HL-60 (cell line): ENCODE data around the gene DNAJA1.
"Not testable (repeated sequence)": the region's sequence is repeated elsewhere in the genome, so short reads cannot be mapped to it uniquely, and the experiment has no call there.

Experiments
- DNase-seq, 2 experiments: peaks; one replicate each; pipeline ENCODE4 v3.0.0-alpha.2; 2010 to 2020; ENCODE audit warnings: low read depth in 1 of 2, low spot score in 1 of 2
- H3K27ac ChIP-seq: fragments of 250-450 bp; sonication (Bioruptor Pico); replicated peaks from 2 replicates; pipeline ENCODE4 v1.5.1; 2020; ENCODE audit warnings: mild to moderate bottlenecking, moderate library complexity
- H3K27me3 ChIP-seq: fragments of 250-450 bp; sonication (Bioruptor Pico); 2 replicates; pipeline ENCODE4 v1.5.1; 2021; ENCODE audit warnings: mild to moderate bottlenecking, moderate library complexity; ENCODE audit not compliant: insufficient read depth, poor library complexity, severe bottlenecking
- H3K4me3 ChIP-seq: replicated peaks from 2 replicates; pipeline ENCODE4 v1.5.1; 2011; ENCODE audit warnings: mild to moderate bottlenecking, control low read depth, low read length; ENCODE audit not compliant: insufficient read depth
- GABPA ChIP-seq: IDR thresholded peaks from 2 replicates; pipeline ENCODE4 v1.6.1; 2012; ENCODE audit warnings: low read depth
- POLR2AphosphoS5 ChIP-seq: IDR thresholded peaks from 2 replicates; pipeline ENCODE4 v1.6.1; 2012; ENCODE audit warnings: low read depth
- SPI1 ChIP-seq: IDR thresholded peaks from 2 replicates; pipeline ENCODE4 v1.6.1; 2012; ENCODE audit warnings: low read depth, mild to moderate bottlenecking, borderline replicate concordance
- TF ChIP-seq, protein P1 (sequence below): IDR thresholded peaks from 2 replicates; pipeline ENCODE4 v1.6.1; 2012; ENCODE audit warnings: low read depth; ENCODE audit not compliant: insufficient replicate concordance
- TF ChIP-seq, protein P2 (sequence below): IDR thresholded peaks from one replicate; pipeline ENCODE4 v1.5.1; 2011; ENCODE audit warnings: low read length, control low read depth, inconsistent platforms; ENCODE audit not compliant: insufficient read depth

The DNAJA1 gene

DNA sequence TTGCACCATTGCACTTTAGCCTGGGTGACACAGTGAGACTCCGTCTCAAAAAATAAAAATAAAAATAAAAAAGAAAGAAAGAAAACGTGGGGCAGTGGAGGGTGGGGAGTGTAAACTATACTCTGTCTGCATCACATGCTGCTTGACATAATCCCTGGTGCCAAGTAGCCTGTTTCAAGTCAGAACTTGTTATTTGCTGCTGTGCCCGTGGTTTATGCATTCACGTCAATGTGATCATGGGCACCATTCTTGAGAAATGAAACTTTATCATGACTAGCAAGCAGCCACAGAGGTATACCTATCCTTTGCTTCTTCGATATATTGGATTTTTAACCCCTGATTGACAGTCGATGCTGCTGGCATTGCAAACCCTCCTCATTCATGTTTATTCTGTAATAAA lies 55.5 kb downstream of the DNAJA1 start:
- Histone ChIP-seq H3K4me3 (no peak overlapping the region), H3K27me3 (no peaks in the 10 kb centered on the region), H3K27ac (no peak overlapping the region)
- TF ChIP-seq SPI1, result no peak
- TF ChIP-seq, protein P1, sequence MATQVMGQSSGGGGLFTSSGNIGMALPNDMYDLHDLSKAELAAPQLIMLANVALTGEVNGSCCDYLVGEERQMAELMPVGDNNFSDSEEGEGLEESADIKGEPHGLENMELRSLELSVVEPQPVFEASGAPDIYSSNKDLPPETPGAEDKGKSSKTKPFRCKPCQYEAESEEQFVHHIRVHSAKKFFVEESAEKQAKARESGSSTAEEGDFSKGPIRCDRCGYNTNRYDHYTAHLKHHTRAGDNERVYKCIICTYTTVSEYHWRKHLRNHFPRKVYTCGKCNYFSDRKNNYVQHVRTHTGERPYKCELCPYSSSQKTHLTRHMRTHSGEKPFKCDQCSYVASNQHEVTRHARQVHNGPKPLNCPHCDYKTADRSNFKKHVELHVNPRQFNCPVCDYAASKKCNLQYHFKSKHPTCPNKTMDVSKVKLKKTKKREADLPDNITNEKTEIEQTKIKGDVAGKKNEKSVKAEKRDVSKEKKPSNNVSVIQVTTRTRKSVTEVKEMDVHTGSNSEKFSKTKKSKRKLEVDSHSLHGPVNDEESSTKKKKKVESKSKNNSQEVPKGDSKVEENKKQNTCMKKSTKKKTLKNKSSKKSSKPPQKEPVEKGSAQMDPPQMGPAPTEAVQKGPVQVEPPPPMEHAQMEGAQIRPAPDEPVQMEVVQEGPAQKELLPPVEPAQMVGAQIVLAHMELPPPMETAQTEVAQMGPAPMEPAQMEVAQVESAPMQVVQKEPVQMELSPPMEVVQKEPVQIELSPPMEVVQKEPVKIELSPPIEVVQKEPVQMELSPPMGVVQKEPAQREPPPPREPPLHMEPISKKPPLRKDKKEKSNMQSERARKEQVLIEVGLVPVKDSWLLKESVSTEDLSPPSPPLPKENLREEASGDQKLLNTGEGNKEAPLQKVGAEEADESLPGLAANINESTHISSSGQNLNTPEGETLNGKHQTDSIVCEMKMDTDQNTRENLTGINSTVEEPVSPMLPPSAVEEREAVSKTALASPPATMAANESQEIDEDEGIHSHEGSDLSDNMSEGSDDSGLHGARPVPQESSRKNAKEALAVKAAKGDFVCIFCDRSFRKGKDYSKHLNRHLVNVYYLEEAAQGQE, result no peak
- no peak for DNase-seq

GRCh38 chr9:33081128-33081851 lies 56.2 kb downstream of the DNAJA1 start:
- TF ChIP-seq GABPA (0 out of 2 replicates have a peak, but pooled peaks have one; percentile 30), SPI1 (no peak), POLR2AphosphoS5 (no peak)
- TF ChIP-seq, protein P2, sequence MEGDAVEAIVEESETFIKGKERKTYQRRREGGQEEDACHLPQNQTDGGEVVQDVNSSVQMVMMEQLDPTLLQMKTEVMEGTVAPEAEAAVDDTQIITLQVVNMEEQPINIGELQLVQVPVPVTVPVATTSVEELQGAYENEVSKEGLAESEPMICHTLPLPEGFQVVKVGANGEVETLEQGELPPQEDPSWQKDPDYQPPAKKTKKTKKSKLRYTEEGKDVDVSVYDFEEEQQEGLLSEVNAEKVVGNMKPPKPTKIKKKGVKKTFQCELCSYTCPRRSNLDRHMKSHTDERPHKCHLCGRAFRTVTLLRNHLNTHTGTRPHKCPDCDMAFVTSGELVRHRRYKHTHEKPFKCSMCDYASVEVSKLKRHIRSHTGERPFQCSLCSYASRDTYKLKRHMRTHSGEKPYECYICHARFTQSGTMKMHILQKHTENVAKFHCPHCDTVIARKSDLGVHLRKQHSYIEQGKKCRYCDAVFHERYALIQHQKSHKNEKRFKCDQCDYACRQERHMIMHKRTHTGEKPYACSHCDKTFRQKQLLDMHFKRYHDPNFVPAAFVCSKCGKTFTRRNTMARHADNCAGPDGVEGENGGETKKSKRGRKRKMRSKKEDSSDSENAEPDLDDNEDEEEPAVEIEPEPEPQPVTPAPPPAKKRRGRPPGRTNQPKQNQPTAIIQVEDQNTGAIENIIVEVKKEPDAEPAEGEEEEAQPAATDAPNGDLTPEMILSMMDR, result peak; percentile 45
- Histone ChIP-seq H3K27me3 (no peaks in the 10 kb centered on the region), H3K4me3 (no peak overlapping the region), H3K27ac (no peak overlapping the region)
- peak; percentile 38 to 86 for DNase-seq

- DNase-seq, result no peak
- TF ChIP-seq GABPA (no peak), POLR2AphosphoS5 (no peak), SPI1 (no peak)
- TF ChIP-seq, protein P1, result no peak
- TF ChIP-seq, protein P2, result no peak
- Histone ChIP-seq H3K4me3 (no peak overlapping the region), H3K27ac (no peak overlapping the region), H3K27me3 (no peaks in the 10 kb centered on the region)
Measured at GRCh38 chr9:33082128-33082527, 57.1 kb downstream of the DNAJA1 start.

DNA sequence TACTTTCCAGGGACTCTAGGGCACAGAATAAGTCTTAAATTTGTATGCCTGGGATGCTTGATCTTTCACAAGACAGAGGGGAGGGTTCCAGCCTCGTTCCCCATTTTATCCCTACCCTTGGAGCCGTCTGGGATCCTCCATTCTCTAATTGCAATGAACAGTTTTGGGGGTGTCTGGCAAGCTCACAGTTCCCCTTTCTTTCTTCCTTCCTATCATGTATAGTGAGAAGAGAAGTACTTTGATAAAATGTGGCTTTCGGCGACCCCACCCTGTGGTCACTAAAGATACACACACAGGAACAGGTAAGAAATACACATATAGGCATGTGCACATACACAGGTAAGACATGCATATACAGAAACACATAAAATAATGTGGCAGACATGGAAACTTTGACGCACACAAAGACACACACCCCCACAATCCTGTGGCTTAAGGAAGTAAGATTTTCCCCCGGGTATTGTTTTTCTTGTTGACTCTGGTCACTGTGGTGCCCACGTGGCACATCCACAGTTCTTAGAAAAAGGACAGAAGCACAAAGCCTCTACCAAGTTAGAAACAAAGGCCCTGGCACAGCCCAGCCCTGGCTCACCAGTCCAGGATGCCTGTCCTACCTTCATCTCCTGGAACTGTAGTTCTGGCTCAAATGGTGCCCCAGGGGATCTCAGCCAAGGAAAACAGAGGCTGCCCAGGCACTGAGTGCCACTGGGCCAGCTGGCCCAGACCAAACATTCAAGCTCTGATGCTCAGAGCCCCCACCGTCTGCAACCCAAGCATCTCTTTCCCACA lies 57.7 kb downstream of the DNAJA1 start:
- Histone ChIP-seq H3K27me3 (no peaks in the 10 kb centered on the region), H3K4me3 (no peak overlapping the region), H3K27ac (no peak overlapping the region)
- DNase-seq, result peak; percentile 6 to 17
- TF ChIP-seq SPI1 (peak; percentile 67), POLR2AphosphoS5 (no peak)
- TF ChIP-seq, protein P1, result no peak
- TF ChIP-seq, protein P2, result no peak

DNA sequence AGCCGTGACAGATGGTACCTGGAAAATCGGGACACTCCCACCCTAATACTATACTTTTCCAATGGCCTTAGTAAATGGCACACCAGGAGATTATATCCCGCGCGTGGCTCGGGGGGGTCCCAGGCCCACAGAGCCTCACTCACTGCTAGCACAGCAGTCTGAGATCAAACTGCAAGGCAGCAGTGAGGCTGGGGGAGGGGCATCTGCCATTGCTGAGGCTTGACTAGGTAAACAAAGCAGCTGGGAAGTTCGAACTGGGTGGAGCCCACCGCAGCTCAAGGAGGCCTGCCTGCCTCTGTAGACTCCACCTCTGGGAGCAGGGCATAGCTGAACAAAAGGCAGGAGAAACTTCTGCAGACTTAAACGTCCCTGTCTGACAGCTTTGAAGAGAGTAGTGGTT lies 60.6 kb downstream of the DNAJA1 start:
- H3K4me3 ChIP-seq, H3K27me3 ChIP-seq, H3K27ac ChIP-seq, DNase-seq: not testable (repeated sequence)
